AG20443 (cell line): ENCODE measurements around the gene SLBP.
"Not testable (repeated sequence)": the region's sequence is repeated elsewhere in the genome, so short reads cannot be mapped to it uniquely, and the experiment has no call there.

Source experiments
- DNase-seq: peaks from one replicate; pipeline ENCODE4 v3.0.0; 2012; ENCODE audit warnings: low spot score, mixed read lengths

SLBP gene

GRCh38 chr4:1674682-1675081, 37.4 kb downstream of the SLBP start:
- DNase-seq: no peak

GRCh38 chr4:1673671-1674070, 38.4 kb downstream of the SLBP start:
- no peak for DNase-seq

DNA sequence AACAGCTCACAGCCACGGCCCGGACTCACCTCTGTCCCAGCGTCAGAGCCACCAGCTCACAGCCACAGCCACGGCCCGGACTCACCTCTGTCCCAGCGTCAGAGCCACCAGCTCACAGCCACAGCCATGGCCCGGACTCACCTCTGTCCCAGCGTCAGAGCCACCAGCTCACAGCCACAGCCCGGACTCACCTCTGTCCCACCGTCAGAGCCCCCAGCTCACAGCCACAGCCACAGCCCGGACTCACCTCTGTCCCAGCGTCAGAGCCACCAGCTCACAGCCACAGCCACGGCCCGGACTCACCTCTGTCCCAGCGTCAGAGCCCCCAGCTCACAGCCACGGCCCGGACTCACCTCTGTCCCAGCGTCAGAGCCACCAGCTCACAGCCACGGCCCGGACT, 41.1 kb downstream of the SLBP start:
- not testable (repeated sequence) for DNase-seq

GRCh38 chr4:1670279-1670678, 41.8 kb downstream of the SLBP start:
- DNase-seq: no peak

DNA sequence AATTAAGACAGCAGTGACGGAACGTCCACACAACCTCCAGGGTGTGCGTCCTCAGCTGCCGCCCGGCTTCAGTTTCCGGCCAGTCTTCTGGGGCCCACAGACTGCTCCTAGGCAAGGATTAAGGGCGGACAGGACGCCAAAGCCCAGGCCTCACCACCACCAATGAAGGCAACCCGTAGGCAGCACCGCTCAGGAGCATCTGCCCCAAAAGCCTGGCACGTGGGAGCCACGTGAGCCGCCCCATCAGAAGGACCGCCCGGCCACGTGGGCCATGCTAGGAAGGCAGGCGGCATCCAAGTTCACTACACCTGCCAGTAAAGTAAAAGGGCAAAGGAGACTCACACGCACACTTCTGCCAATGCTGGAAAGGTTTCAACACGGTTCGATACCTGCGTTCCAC, 42.3 kb downstream of the SLBP start:
- no peak for DNase-seq

DNA sequence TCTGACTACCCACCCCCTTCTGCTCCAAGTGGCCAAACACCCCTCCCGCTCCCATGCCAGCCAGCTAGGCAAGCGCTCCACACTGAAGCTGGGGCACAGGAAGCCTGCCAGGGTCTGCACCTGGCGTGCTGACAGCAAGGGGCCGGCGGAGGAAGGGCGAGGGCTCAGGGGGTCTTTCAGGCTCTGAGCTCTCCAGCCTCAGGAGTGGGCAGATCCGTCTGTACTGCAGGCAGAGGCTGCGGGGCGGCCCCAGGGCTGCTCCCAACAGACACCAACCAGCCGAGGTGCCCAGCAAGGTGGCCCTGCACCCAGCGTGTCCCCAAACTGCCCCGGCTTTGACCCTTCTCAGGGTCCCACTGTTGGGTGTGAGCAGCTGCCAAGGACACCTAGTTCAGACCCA, 42.8 kb downstream of the SLBP start:
- no peak for DNase-seq

DNA sequence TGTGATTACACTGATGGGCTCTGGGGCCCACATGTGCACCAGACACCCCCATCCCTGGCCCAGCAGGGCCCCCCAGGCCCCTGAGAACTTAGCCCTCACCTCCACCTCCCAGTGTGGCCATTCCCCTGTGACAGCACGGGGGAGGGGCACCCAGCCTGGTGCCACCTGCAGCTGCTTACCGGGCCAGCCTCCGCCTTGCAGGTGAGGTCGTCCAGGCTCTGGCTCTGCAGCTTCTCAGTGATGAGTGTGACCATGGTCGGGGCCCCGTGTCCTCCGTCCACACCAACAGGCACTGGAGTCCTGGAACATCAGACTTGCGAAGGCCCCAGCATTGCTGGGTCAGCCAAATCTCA, 43.7 kb downstream of the SLBP start:
- no peak for DNase-seq

- no peak for DNase-seq
Measured at GRCh38 chr4:1667273-1667672, 44.8 kb downstream of the SLBP start.

- no peak for DNase-seq
Measured at GRCh38 chr4:1666391-1666790, 45.7 kb downstream of the SLBP start.

- DNase-seq: no peak
Measured at GRCh38 chr4:1664141-1664540, 48.0 kb downstream of the SLBP start.

DNA sequence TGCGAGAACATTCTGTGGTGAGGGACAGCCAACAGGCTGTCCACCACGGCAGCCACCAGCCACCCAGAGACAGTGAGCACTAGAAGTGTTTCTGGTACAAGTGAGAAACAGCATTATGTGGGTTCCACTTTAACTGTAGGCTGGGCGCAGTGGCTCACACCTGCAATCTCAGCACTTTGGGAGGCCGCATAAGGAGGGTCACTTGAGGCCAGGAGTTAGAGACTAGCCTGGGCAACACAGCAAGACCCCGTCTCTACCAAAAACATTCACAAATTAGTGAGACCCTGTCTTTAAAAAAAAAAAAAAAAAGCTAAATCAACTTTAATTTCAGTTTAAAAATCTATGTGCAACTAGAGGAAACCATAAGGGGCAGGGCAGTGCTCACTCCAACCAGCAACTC, 48.6 kb downstream of the SLBP start:
- no peak for DNase-seq

DNA sequence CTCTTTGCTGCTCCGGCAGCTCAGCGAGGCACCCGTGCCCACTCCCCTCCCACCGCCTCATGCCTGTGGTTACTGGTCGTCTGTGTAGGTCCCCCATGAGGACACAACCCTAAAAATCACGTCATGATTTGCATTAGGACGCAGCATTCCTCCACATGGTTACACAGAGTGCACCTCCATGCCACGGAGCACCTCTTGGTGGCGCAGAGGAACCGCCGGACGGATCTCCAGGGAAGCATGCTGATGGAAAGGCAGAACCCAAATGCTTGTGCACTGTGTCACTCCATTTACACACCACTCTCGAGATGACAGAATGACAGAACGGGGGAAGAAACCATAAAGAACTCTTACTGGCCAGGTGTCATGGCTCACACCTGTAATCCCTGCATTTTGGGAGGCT, 50.4 kb downstream of the SLBP start:
- no peak for DNase-seq

DNA sequence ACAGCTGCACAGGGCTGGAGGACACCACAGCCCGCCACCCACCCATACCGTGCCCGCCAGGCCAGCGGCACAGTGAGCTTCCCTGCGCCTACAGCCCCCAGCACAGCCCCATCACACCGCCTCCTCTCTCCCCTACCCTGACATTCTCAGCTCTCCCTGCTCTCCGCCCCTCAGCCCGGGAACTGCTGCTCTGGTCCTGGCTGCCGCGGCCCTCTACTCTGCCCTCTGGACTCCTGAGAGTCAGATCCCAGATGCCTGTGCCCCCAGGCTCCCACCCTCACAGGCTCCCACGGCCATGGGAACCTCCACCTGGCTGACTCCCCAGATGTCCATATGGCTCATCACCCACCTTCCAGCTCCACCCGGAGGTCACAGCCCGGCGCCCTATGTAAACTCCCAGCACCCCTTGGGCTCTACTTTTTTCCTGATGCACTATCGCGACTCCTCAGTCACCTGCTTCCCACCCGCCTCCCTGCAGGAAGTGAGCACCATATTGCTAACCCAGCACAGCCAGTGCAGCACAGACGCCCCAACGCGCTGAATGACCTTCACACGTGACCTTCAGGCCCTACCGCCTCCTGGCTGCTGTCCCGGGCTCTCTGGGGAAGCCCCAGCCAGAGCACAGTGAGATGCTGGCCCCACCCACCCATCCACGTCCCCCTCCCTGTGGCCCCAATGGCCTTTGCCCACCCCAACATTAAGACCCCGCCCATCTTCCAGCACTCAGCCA, 51.0 kb downstream of the SLBP start:
- no peak for DNase-seq

DNA sequence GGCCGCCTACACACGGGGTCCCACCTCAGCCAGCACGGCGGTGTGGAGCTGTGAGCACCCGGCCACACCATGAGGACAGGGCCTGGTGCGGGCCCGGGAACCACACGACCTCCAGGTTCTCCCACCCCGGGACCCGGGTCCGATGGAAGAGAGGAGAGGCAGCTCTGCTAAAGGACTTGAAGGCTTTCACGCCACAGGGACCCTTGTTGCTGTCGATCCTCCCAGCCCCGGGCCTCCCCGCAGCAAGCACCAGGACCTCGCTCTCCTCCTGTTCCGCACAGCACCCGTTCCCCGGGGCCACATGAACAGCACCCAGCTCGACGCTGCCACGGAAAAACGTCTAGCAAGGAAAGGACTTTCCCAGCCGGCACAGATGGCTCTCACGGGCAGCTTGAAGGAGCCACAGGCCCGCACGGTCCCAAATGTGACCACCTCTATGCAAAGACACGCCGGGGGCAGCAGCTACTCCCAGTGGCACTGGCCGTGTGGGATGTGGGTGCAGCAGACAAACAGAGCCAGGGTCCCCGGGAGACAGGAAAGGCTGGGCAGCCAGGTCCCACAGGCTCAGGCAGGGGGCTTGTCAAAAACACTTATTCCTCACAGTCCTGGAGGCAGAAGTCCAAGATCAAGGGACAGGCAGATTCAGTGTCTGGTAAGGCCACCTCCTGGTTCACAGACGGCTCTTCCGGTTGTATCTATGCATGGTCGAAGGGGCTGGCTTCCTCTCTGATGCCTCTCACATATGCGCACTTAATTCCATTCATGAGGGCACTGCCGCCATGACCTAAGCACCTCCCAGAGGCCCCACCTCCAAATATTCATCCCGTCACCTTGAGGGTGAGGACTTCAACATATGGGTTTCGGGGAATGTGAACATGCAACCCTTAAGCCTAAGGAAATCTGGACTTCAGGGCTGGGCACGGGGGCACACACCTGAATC, 52.7 kb downstream of the SLBP start:
- DNase-seq: no peak

GRCh38 chr4:1658581-1658980, 53.5 kb downstream of the SLBP start:
- DNase-seq: no peak

- no peak for DNase-seq
Measured at GRCh38 chr4:1658146-1658545, 54.0 kb downstream of the SLBP start.

GRCh38 chr4:1656986-1657385, 55.1 kb downstream of the SLBP start:
- DNase-seq: no peak

DNA sequence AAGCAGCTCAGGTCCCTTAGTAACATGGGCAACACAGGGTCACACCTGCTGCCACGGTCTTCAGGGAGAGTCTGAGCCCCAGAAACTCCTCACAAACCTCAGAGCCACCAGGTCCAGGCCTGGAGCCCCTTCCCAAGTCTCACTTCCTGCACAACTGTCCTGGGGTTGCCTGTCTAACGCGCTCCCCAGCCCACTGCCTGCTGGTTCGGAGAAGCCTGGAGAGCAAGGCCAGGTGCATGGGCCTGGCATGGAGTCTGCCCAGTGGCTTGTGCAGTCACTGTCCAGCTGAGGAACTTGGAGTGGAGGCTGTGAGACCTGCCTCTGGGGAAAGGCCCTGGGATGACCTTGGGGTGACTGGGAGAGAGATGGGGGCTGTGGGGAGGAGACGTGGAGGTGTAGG, 56.0 kb downstream of the SLBP start:
- no peak for DNase-seq

DNA sequence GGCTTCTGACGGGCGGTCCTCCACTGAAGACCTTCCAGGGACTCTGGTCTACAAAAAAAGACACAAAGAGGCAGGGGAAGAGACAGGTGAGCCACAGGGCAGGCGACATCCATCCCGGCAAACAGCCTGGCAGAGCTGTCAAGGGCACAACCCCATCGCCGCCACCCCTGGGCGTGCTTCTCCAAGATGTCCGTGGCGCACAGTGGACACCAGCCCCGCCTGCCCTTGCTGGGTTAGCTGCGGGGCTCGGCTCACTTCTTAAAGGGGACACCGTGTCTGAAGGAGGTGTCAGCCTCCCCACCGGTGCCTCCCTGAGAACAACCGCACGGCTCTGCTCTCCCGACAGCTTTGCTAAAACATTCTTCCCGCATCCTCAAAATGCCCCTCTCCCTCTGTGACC, 56.4 kb downstream of the SLBP start:
- no peak for DNase-seq

GRCh38 chr4:1655081-1655480, 57.0 kb downstream of the SLBP start:
- DNase-seq: no peak

DNA sequence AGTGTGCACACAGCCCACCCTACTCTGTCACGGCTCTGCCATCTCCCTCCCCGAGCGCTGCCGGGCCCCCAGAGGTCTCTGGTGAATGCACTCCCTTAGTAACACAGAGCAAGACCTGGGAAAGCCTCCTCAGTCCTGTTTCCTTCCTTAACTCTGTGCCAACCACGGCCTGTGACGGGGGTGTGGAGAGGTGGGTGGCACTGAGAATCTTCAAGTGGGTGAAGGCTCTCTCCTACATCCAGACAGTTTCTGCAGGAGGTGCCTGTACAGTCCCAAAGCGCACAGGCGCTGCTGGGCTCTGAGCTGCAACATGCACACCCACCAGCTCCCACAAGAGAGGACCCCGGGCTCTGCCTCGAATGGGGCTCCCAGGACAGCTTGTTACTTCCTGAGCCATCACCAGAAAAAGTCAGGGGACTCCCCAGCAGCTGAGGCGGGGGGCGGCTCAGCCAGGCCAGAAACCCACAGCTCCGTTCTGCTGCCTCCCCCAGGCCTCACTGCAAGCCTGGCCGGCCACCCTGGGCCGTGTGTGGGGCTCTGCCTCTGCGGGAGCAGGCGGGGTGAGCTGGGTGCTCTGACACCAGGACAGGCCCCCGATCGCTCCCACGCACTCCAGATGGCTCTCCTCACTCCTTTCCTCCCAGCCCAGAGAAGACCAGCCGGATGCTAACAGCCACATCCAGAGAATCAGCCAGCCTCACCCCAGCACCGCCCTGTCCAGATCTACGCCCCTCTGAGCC, 57.7 kb downstream of the SLBP start:
- no peak for DNase-seq

DNA sequence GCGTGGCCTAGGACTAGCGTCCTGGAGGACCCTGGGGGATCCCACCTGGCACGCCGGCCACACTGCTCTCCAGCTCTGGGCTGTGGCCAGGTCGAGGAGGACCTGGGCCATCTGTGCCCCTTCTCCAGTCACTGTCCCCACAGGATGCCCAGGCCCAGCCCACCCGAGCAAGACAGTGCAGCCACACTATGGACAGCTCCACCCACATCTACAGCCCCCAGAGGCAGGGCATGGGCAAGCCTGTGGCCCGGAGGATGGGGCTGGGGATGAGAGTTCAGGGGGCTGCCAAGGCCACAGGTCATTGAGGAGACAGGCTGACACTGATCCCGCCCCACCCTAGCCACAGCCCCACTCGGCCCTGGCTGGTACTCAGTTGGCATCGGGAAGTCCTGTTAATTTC, 58.3 kb downstream of the SLBP start:
- DNase-seq: no peak

DNA sequence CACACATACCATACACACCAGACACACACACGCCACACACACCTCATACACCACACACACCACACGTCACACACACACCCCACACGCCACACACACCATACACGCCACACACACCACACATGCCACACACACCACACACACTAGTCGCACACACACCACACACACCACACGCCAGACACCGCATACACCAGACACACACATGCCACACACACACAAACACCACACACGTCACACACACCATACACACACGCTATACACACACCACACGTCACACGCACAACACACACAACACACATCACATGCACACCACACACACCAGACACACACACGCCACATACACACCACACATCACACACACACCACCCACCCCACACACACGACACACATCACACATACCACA, 60.0 kb downstream of the SLBP start:
- DNase-seq: no peak
